Left ventricle myocardium superior (tissue), 1 donor: ENCODE measurements around the gene RAB7A. TPM values are rescaled to one million over a fixed set of nuclear protein-coding genes. Genes with fewer than 3 reads are reported as not detected.

Experiments
- ATAC-seq: fragments of 200-7000 bp; cut with Tn5 transposase; one replicate; pipeline ENCODE4 v1.9.1; 2020; ENCODE audit warnings: mild to moderate bottlenecking, moderate library complexity
- DNase-seq: peaks from one replicate; pipeline ENCODE4 v3.0.0-alpha.2; 2020
- intact Hi-C: fragments of 100-400 bp; cut with micrococcal nuclease; formaldehyde crosslinking; loops from one replicate; pipeline ENCODE4 v1.11.0; 2022
- total RNA-seq: library from RNA; stranded (reverse); fragmentation: NEBNext Ultra II Directional; extraction: Animal tissue kit (Norgen Biotek cat#: 25700); gene quantifications from one replicate; pipeline ENCODE4 v1.2.1, GENCODE V29; 2021
- donor health status: DM: no; HTN: yes; CAD: no; lungs with severe emphysema.

Gene RAB7A
- total RNA-seq, 1 donor from 2014 or later: 250 TPM

- intact Hi-C loops: loop anchor here (10.0 kb wide), 1 partner anchor 48 kb away; no protein-coding TSS in a partner anchor
- ATAC-seq (no peak), DNase-seq (no peak)
Measured at GRCh38 chr3:128782282-128783146, 56.5 kb downstream of the RAB7A start.

GRCh38 chr3:128783774-128784173 is 57.8 kb downstream of the RAB7A start:
- DNase-seq (no peak), ATAC-seq (peak; percentile 81)
- intact Hi-C loops: loop anchor here (10.0 kb wide), 1 partner anchor 49 kb away; no protein-coding TSS in a partner anchor

GRCh38 chr3:128784232-128784631 is 58.2 kb downstream of the RAB7A start:
- ATAC-seq (peak; percentile 80), DNase-seq (peak; percentile 79)
- intact Hi-C loops: loop anchor here (10.0 kb wide), 1 partner anchor 49 kb away; no protein-coding TSS in a partner anchor

- intact Hi-C loops: loop anchor here (10.0 kb wide), 1 partner anchor 50 kb away; no protein-coding TSS in a partner anchor
- no peak for ATAC-seq
- no peak for DNase-seq
Measured at GRCh38 chr3:128784843-128785242, 58.9 kb downstream of the RAB7A start.

- ATAC-seq (peak; percentile 25), DNase-seq (no peak)
- intact Hi-C loops: loop anchor here (10.0 kb wide), 1 partner anchor 52 kb away; no protein-coding TSS in a partner anchor
Measured at GRCh38 chr3:128786434-128787020, 60.5 kb downstream of the RAB7A start.

GRCh38 chr3:128787256-128788253 is 61.6 kb downstream of the RAB7A start:
- intact Hi-C loops: loop anchor here (10.0 kb wide), 1 partner anchor 53 kb away; no protein-coding TSS in a partner anchor

GRCh38 chr3:128788268-128788869 is 62.4 kb downstream of the RAB7A start:
- intact Hi-C loops: loop anchor here (10.0 kb wide), 1 partner anchor 54 kb away; no protein-coding TSS in a partner anchor
- no peak for DNase-seq
- ATAC-seq: no peak

More at GRCh38 chr3:128787256-128788253, 61.6 kb downstream of the RAB7A start:
- no peak for DNase-seq
- ATAC-seq: no peak

GRCh38 chr3:128794067-128794768 is 68.2 kb downstream of the RAB7A start:
- intact Hi-C loops: no loop called here
- peak; percentile 18 for ATAC-seq

GRCh38 chr3:128794770-128795649 is 69.0 kb downstream of the RAB7A start:
- ATAC-seq (peak; percentile 90), DNase-seq (peak; percentile 39)
- intact Hi-C loops: loop anchor here (5.0 kb wide), 1 partner anchor 113 kb away; no protein-coding TSS in a partner anchor

More at GRCh38 chr3:128794067-128794768, 68.2 kb downstream of the RAB7A start:
- DNase-seq: no peak

- DNase-seq (no peak), ATAC-seq (no peak)
- intact Hi-C loops: loop anchor here (5.0 kb wide), 1 partner anchor 117 kb away; no protein-coding TSS in a partner anchor
Measured at GRCh38 chr3:128799653-128800052, 73.7 kb downstream of the RAB7A start.

GRCh38 chr3:128800241-128801187 is 74.5 kb downstream of the RAB7A start:
- DNase-seq (peak; percentile 60), ATAC-seq (peak; percentile 84)
- intact Hi-C loops: no loop called here

GRCh38 chr3:128801779-128802380 is 75.9 kb downstream of the RAB7A start:
- peak; percentile 82 for ATAC-seq
- intact Hi-C loops: no loop called here
- peak; percentile 69 for DNase-seq

GRCh38 chr3:128803307-128803706 is 77.3 kb downstream of the RAB7A start:
- ATAC-seq (no peak), DNase-seq (no peak)
- intact Hi-C loops: no loop called here

- no peak for DNase-seq
- ATAC-seq: peak; percentile 34
- intact Hi-C loops: no loop called here
Measured at GRCh38 chr3:128804017-128804810, 78.2 kb downstream of the RAB7A start.

GRCh38 chr3:128804811-128805155 is 78.8 kb downstream of the RAB7A start:
- DNase-seq (no peak), ATAC-seq (peak; percentile 43)
- intact Hi-C loops: no loop called here
